K562 (cell line): ENCODE measurements around the gene NOSTRIN. TPM values are rescaled to one million over a fixed set of nuclear protein-coding genes. Genes with fewer than 3 reads are reported as not detected.

Experiments used
- CREM ChIP-seq: IDR thresholded peaks from 2 replicates; pipeline ENCODE4 v1.6.1; 2014; ENCODE audit warnings: antibody characterized with exemption, low read depth
- EP300 ChIP-seq: IDR thresholded peaks from 2 replicates; pipeline ENCODE4 v1.6.1; 2012; ENCODE audit warnings: low read length, improper control_type of control experiment
- FOXP1 ChIP-seq: sonication (generic); formaldehyde crosslinking; IDR thresholded peaks from 2 replicates; pipeline ENCODE4 v1.8.0; 2022; ENCODE audit warnings: mild to moderate bottlenecking, missing genetic modification reagents
- HDAC2 ChIP-seq: fragments of 450-650 bp; IDR thresholded peaks from 2 replicates; pipeline ENCODE4 v1.6.1; 2016; ENCODE audit warnings: mild to moderate bottlenecking
- HMG20B ChIP-seq: fragments of 250-450 bp; sonication (Bioruptor Pico); IDR thresholded peaks from 2 replicates; pipeline ENCODE4 v1.5.0; 2021; ENCODE audit warnings: mild to moderate bottlenecking
- ILF3 ChIP-seq: fragments of 450-650 bp; IDR thresholded peaks from 2 replicates; pipeline ENCODE4 v1.6.1; 2018; ENCODE audit warnings: antibody characterized with exemption, mild to moderate bottlenecking, moderate library complexity, borderline replicate concordance
- ILK ChIP-seq: fragments of 450-650 bp; IDR thresholded peaks from 2 replicates; pipeline ENCODE4 v1.6.1; 2016; ENCODE audit warnings: missing genetic modification characterization, low read depth, mild to moderate bottlenecking, missing compliant biosample characterization, moderate library complexity, borderline replicate concordance
- KDM2B ChIP-seq: fragments of 250-450 bp; sonication (Bioruptor Pico); IDR thresholded peaks from 2 replicates; pipeline ENCODE4 v1.8.0; 2021; ENCODE audit warnings: mild to moderate bottlenecking, moderate library complexity
- MAFG ChIP-seq: fragments of 450-650 bp; conservative IDR thresholded peaks from 2 replicates; pipeline ENCODE4 v1.6.1; 2016; ENCODE audit warnings: missing genetic modification characterization, missing compliant biosample characterization
- MIER1 ChIP-seq: fragments of 450-650 bp; IDR thresholded peaks from 2 replicates; pipeline ENCODE4 v1.6.1; 2016; ENCODE audit warnings: antibody characterized with exemption, mild to moderate bottlenecking, low read depth
- NFXL1 ChIP-seq: fragments of 450-650 bp; formaldehyde crosslinking; IDR thresholded peaks from 2 replicates; pipeline ENCODE4 v1.4.0; 2021; ENCODE audit warnings: mild to moderate bottlenecking
- RFX5 ChIP-seq: IDR thresholded peaks from 2 replicates; pipeline ENCODE4 v1.6.1; 2011; ENCODE audit warnings: low read depth, mild to moderate bottlenecking, improper control_type of control experiment, low read length
- RNF2 ChIP-seq: sonication (generic); IDR thresholded peaks from 2 replicates; pipeline ENCODE4 v1.6.1; 2016
- SIX5 ChIP-seq, 2 experiments: IDR thresholded peaks; 2 replicates each; pipeline ENCODE4 v1.6.1; 2011; ENCODE audit warnings: low read length in 2 of 2, borderline replicate concordance in 1 of 2, low read depth in 1 of 2, mild to moderate bottlenecking in 1 of 2, moderate library complexity in 1 of 2; ENCODE audit not compliant: insufficient read depth in 1 of 2
- SMARCA5 ChIP-seq: fragments of 450-650 bp; IDR thresholded peaks from 2 replicates; pipeline ENCODE4 v1.6.1; 2016
- SRSF9 ChIP-seq: fragments of 200-400 bp; formaldehyde crosslinking; IDR thresholded peaks from 2 replicates; pipeline ENCODE4 v1.6.1; 2017; ENCODE audit warnings: low read depth, low read length, borderline replicate concordance
- TBL1XR1 ChIP-seq, 2 experiments: IDR thresholded peaks; 2 replicates each; pipeline ENCODE4 v1.6.1; 2012; ENCODE audit warnings: improper control_type of control experiment in 2 of 2, low read length in 2 of 2, mild to moderate bottlenecking in 1 of 2
- TSC22D4 ChIP-seq: fragments of 450-650 bp; IDR thresholded peaks from 2 replicates; pipeline ENCODE4 v1.6.1; 2016; ENCODE audit warnings: missing genetic modification characterization, missing biosample characterization, control low read depth
- ZNF121 ChIP-seq: sonication (generic); formaldehyde crosslinking; conservative IDR thresholded peaks from 2 replicates; pipeline ENCODE4 v1.8.0; 2022; ENCODE audit warnings: missing genetic modification reagents
- ZNF384 ChIP-seq: IDR thresholded peaks from 2 replicates; pipeline ENCODE4 v1.6.1; 2012; ENCODE audit warnings: low read depth, low read length, improper control_type of control experiment
- ZNF644 ChIP-seq: fragments of 200-800 bp; sonication (Bioruptor generic); IDR thresholded peaks from 2 replicates; pipeline ENCODE4 v1.6.1; 2016; ENCODE audit warnings: low read depth, missing genetic modification characterization, missing compliant biosample characterization
- polyA plus RNA-seq, 8 experiments: library from polyadenylated mRNA; depleted of rRNA in 4 of 8; stranded (reverse) in 5 of 8; unstranded in 3 of 8; fragments of >200 nt; fragmentation: Nextera tagmentation in 2 of 8; fragmentation: Illumina TruSeq in 1 of 8; extraction: Ambion mirVana in 2 of 8; extraction: Trizol in 1 of 8; gene quantifications; 2 replicates each; pipeline versions ENCODE4 v1.2.1 to v1.2.3, GENCODE V29; 2011 to 2014; ENCODE audit warnings: inconsistent platforms in 1 of 8, missing spikeins in 1 of 8
- total RNA-seq, 7 experiments: library from RNA; depleted of rRNA in 6 of 7; stranded (reverse); fragments of >200 nt in 6 of 7; fragmentation: Illumina TruSeq in 2 of 7; extraction: Trizol in 2 of 7; gene quantifications; 2 replicates each; pipeline versions ENCODE4 v1.2.1 to v1.2.3, GENCODE V29; 2011 to 2021; ENCODE audit warnings: low replicate concordance in 1 of 7
- TF ChIP-seq, protein P1 (sequence below): fragments of 450-650 bp; formaldehyde crosslinking; conservative IDR thresholded peaks from 2 replicates; pipeline ENCODE4 v1.4.0; 2022; ENCODE audit warnings: mild to moderate bottlenecking, missing genetic modification characterization
- TF ChIP-seq, protein P2 (sequence below): sonication (generic); formaldehyde crosslinking; IDR thresholded peaks from 2 replicates; pipeline ENCODE4 v1.8.0; 2022; ENCODE audit warnings: mild to moderate bottlenecking, missing genetic modification reagents, borderline replicate concordance
- TF ChIP-seq, protein P3 (sequence below): fragments of 450-650 bp; formaldehyde crosslinking; IDR thresholded peaks from 2 replicates; pipeline ENCODE4 v1.4.0; 2020; ENCODE audit warnings: mild to moderate bottlenecking, moderate library complexity
- TF ChIP-seq, protein P4 (sequence below): fragments of 450-650 bp; IDR thresholded peaks from 2 replicates; pipeline ENCODE4 v1.6.1; 2016; ENCODE audit warnings: low read depth, mild to moderate bottlenecking, moderate library complexity

NOSTRIN gene
- total and polyA plus RNA-seq, 9 of the 15 experiments (the other 6 are each of a cell fraction or from before 2014, with no cell fraction given): 26.7 to 82.9 (median 56.3) TPM

DNA sequence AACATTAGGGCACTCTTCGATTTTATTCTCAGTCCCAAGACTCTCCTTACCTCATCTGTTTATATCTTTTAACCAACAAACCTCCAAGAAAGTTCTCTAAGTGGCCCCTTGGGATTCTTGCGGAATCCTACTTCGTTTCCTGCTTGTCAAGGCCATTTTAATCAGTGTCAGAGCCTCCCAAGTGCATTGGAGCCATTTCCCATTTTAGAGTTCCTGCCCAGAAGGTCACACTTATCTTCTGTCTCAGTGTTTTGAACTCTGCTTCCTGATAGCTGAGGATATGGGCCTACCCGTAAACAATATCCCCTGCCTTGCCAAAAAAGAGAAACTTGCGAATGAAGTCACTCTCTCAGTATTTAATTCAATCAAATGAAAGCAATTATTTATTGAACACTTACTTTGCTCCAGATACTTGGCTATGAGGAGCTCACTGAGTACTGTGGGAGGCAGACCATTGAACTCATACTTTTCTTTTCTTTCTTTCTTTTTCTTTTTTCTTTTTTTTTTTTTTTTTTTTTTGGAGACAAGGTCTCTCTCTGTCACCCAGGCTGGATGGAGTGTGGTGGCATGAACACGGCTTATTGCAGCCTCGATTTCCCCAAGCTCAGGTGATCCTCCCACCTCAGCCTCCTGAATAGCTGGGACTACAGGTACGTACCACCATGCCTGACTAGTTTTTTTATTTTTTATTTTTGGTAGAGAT lies 5.7 kb upstream of the NOSTRIN start (continued):
- TF ChIP-seq, protein P1, sequence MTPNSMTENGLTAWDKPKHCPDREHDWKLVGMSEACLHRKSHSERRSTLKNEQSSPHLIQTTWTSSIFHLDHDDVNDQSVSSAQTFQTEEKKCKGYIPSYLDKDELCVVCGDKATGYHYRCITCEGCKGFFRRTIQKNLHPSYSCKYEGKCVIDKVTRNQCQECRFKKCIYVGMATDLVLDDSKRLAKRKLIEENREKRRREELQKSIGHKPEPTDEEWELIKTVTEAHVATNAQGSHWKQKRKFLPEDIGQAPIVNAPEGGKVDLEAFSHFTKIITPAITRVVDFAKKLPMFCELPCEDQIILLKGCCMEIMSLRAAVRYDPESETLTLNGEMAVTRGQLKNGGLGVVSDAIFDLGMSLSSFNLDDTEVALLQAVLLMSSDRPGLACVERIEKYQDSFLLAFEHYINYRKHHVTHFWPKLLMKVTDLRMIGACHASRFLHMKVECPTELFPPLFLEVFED: 0 out of 2 replicates have a peak, but pooled peaks have one; percentile 6
- TF ChIP-seq SRSF9: no peak
- TF ChIP-seq HMG20B: no peak
- TF ChIP-seq, protein P2, sequence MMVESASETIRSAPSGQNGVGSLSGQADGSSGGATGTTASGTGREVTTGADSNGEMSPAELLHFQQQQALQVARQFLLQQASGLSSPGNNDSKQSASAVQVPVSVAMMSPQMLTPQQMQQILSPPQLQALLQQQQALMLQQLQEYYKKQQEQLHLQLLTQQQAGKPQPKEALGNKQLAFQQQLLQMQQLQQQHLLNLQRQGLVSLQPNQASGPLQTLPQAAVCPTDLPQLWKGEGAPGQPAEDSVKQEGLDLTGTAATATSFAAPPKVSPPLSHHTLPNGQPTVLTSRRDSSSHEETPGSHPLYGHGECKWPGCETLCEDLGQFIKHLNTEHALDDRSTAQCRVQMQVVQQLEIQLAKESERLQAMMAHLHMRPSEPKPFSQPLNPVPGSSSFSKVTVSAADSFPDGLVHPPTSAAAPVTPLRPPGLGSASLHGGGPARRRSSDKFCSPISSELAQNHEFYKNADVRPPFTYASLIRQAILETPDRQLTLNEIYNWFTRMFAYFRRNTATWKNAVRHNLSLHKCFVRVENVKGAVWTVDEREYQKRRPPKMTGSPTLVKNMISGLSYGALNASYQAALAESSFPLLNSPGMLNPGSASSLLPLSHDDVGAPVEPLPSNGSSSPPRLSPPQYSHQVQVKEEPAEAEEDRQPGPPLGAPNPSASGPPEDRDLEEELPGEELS (CRISPR knock-in tag): no peak
- TF ChIP-seq RFX5: no peak
- TF ChIP-seq, protein P3, sequence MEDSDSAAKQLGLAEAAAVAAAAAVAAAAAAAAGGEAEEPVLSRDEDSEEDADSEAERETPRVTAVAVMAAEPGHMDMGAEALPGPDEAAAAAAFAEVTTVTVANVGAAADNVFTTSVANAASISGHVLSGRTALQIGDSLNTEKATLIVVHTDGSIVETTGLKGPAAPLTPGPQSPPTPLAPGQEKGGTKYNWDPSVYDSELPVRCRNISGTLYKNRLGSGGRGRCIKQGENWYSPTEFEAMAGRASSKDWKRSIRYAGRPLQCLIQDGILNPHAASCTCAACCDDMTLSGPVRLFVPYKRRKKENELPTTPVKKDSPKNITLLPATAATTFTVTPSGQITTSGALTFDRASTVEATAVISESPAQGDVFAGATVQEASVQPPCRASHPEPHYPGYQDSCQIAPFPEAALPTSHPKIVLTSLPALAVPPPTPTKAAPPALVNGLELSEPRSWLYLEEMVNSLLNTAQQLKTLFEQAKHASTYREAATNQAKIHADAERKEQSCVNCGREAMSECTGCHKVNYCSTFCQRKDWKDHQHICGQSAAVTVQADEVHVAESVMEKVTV (CRISPR knock-in tag): no peak
- TF ChIP-seq TSC22D4 (tag): no peak
- TF ChIP-seq, protein P4, sequence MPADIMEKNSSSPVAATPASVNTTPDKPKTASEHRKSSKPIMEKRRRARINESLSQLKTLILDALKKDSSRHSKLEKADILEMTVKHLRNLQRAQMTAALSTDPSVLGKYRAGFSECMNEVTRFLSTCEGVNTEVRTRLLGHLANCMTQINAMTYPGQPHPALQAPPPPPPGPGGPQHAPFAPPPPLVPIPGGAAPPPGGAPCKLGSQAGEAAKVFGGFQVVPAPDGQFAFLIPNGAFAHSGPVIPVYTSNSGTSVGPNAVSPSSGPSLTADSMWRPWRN: no peak; the same call in 1 of the 2 replicates
- peak; percentile 85 for TF ChIP-seq SMARCA5
- peak; percentile 66 for TF ChIP-seq RNF2
- TF ChIP-seq EP300: peak; percentile 83
- no peak for TF ChIP-seq ZNF644 (tag)
- no peak for TF ChIP-seq NFXL1 (CRISPR knock-in tag)
- TF ChIP-seq ILK (tag): 0 out of 2 replicates have a peak, but pooled peaks have one; percentile 4
- no peak for TF ChIP-seq FOXP1 (CRISPR knock-in tag)
- TF ChIP-seq MIER1: peak; percentile 52
- TF ChIP-seq ZNF121 (CRISPR knock-in tag): no peak
- TF ChIP-seq HDAC2: peak; percentile 17; the same call in 1 of the 2 replicates
- TF ChIP-seq MAFG: no peak
- no peak for TF ChIP-seq KDM2B
- peak; percentile 52; the same call in 1 of the 2 replicates for TF ChIP-seq CREM
- peak; percentile 8; the same call in 1 of the 2 replicates for TF ChIP-seq ZNF384
- TF ChIP-seq TBL1XR1 (IDR thresholded peaks at IDR 0.05; ENCODE audit: low read length in 2 of 2): no peak; a peak in 2 of 4 replicates
- no peak for TF ChIP-seq SIX5 (IDR thresholded peaks at IDR 0.05; ENCODE audit: borderline replicate concordance in 1 of 2, insufficient read depth in 1 of 2, low read depth in 1 of 2, low read length in 2 of 2)
- no peak for TF ChIP-seq ILF3
